Tibial nerve (tissue), 4 donors: ENCODE data around the gene RBP2. TPM values are rescaled to one million over a fixed set of nuclear protein-coding genes. Genes with fewer than 3 reads are reported as not detected.

Source experiments
- DNase-seq, 2 donors: peaks; one replicate each; pipeline ENCODE4 v3.0.0-alpha.2; 2019; ENCODE audit warnings: low spot score in 2 of 2
- H3K27ac ChIP-seq, 4 donors: fragments of 200-600 bp; sonication (generic) in 3 of 4; one replicate each; pipeline ENCODE4 v1.5.1; 2017 to 2019; ENCODE audit warnings: mild to moderate bottlenecking in 1 of 4
- H3K27me3 ChIP-seq, 2 donors: fragments of 200-600 bp; sonication (generic) in 1 of 2; one replicate each; pipeline versions ENCODE4 v1.5.1 to v1.6.0; 2017 to 2019
- H3K36me3 ChIP-seq, 3 donors: fragments of 200-600 bp; sonication (generic); one replicate each; pipeline ENCODE4 v1.5.1; 2018 to 2019
- H3K4me1 ChIP-seq, 4 donors: fragments of 200-600 bp; sonication (generic) in 3 of 4; one replicate each; pipeline ENCODE4 v1.5.1; 2017 to 2019
- H3K4me3 ChIP-seq, 4 donors: fragments of 200-600 bp; sonication (generic) in 3 of 4; one replicate each; pipeline ENCODE4 v1.5.1; 2017 to 2019; ENCODE audit warnings: mild to moderate bottlenecking in 1 of 4, moderate library complexity in 1 of 4
- H3K9me3 ChIP-seq, 4 donors: fragments of 200-600 bp; sonication (generic) in 3 of 4; one replicate each; pipeline ENCODE4 v1.5.1; 2017 to 2019
- EP300 ChIP-seq, 2 donors: sonication (generic); formaldehyde crosslinking; IDR thresholded peaks; one replicate each; pipeline ENCODE4 v1.6.1; 2017; ENCODE audit warnings: antibody characterized with exemption in 2 of 2, mild to moderate bottlenecking in 1 of 2
- POLR2A ChIP-seq, 2 donors: fragments of 450-650 bp; IDR thresholded peaks; one replicate each; pipeline ENCODE4 v1.6.1; 2017; ENCODE audit warnings: antibody characterized with exemption in 2 of 2, mild to moderate bottlenecking in 2 of 2, moderate library complexity in 2 of 2
- WGBS, 2 donors: methylation state at CpG; one replicate each; pipeline ENCODE4 v1.1.5; 2018; 5-methylcytosine and 5-hydroxymethylcytosine counted together
- total RNA-seq, 4 donors: library from RNA; depleted of rRNA; stranded (reverse); fragments of >200 nt; gene quantifications; one replicate each; pipeline ENCODE4 v1.1.0, GENCODE V29; 2016
- TF ChIP-seq, protein P1 (sequence below), 5 experiments: fragments of 200-600 bp in 3 of 5; fragments of 450-650 bp in 2 of 5; sonication (generic) in 3 of 5; IDR thresholded peaks; one replicate each; pipeline ENCODE4 v1.5.1; 2016 to 2019; ENCODE audit warnings: antibody characterized with exemption in 5 of 5, mild to moderate bottlenecking in 3 of 5, moderate library complexity in 2 of 5

Gene RBP2
- total RNA-seq, 4 donors from 2014 or later = not detected

DNA sequence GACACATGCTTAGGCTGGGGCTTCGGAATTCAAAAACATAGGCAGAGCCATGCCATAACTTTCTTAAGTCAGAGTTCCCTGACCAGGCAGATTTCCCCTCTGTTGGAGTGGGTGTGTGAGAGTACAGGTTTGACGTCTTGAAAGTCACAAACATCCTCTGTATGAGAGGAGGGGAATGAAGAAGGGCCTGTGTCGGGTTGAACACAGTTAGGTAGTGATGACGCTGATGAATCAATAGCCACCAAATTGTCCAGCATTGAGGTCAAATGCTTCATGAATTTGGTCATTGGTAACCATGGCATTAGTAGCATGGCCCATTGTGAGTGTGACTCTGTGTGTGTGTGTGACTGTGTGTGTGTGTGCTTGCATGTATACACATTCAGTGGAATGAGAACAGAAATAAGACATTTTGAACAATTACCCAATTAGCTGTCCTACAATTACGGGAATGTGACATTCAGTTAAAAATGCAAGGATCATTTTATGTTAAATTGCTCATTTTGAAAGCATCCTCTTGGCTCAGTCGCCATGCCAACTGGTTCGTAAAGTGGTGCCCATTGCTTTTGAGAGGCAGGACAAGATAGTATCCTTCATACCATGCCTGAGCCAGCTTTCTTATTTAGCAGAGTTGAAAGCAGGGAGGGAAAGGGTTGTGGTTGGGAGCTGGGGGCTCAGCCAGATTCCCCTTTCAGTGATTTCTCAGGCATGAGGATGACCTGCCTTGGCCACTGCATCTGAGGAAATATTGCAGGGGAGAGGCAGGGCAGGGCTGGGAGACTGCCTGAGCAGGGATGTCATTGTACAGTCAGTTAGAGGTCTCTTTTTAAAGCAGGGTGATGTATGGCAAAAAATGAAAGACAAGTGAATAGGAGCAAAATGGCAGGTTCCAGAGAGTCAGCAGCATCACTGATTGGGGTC lies 35.4 kb downstream of the RBP2 start:
- 62 to 77% methylated on average over 7 of the region's 7 CpGs for WGBS, 2 donors
- TF ChIP-seq POLR2A (IDR thresholded peaks at IDR 0.05) (no peak), EP300 (IDR thresholded peaks at IDR 0.05) (peak in 1 of 2 donors; percentile 7)

DNA sequence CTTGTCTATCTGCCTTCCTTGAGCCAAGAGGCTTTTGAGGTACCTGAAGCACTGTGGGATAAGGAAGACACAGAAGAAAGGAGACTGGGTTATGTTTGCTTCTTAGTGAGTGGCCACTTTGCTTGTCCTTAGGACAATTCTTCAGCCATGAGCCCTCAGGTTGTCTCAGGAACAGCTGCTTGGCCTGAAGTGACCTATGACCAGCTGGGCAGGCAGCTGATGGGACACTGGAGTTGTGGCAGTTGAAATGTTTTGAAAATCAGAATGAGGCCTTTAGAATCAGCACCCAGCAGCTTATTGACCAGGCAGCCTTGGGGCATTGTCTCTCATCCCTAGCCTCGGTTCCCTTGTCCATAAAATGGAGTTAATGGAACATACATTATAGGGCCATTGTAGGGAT lies 37.0 kb downstream of the RBP2 start:
- WGBS, 2 donors = 47 to 71% methylated on average over 1 of the region's 1 CpG
- Histone ChIP-seq H3K9me3 (no peaks in the 10 kb centered on the region), H3K4me1 (peaks cover 0 to 23% (median 6%) of the 10 kb centered on the region in 4 donors), H3K27me3 (no peaks in the 10 kb centered on the region), H3K4me3 (no peak overlapping the region), H3K36me3 (peaks cover 0 to under 1% (median 0%) of the 10 kb centered on the region in 3 donors), H3K27ac (peak overlapping the region in 1 of 4 donors; percentile 69)
- no peak for DNase-seq
- TF ChIP-seq, protein P1, sequence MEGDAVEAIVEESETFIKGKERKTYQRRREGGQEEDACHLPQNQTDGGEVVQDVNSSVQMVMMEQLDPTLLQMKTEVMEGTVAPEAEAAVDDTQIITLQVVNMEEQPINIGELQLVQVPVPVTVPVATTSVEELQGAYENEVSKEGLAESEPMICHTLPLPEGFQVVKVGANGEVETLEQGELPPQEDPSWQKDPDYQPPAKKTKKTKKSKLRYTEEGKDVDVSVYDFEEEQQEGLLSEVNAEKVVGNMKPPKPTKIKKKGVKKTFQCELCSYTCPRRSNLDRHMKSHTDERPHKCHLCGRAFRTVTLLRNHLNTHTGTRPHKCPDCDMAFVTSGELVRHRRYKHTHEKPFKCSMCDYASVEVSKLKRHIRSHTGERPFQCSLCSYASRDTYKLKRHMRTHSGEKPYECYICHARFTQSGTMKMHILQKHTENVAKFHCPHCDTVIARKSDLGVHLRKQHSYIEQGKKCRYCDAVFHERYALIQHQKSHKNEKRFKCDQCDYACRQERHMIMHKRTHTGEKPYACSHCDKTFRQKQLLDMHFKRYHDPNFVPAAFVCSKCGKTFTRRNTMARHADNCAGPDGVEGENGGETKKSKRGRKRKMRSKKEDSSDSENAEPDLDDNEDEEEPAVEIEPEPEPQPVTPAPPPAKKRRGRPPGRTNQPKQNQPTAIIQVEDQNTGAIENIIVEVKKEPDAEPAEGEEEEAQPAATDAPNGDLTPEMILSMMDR (IDR thresholded peaks at IDR 0.05) = no peak
- TF ChIP-seq EP300 (IDR thresholded peaks at IDR 0.05) = no peak
- no peak for TF ChIP-seq POLR2A (IDR thresholded peaks at IDR 0.05)

More for the DNA sequence above, 35.4 kb downstream of the RBP2 start:
- peaks cover 0 to 6% (median 0%) of the 10 kb centered on the region in 3 donors for H3K36me3 ChIP-seq
- H3K27ac ChIP-seq = peak overlapping the region in 2 of 4 donors; percentile 6 to 69
- no peak overlapping the region for H3K4me3 ChIP-seq
- H3K4me1 ChIP-seq = peaks cover 0 to 11% (median 0%) of the 10 kb centered on the region in 4 donors
- H3K27me3 ChIP-seq = no peaks in the 10 kb centered on the region
- H3K9me3 ChIP-seq = no peaks in the 10 kb centered on the region
- DNase-seq = no peak

DNA sequence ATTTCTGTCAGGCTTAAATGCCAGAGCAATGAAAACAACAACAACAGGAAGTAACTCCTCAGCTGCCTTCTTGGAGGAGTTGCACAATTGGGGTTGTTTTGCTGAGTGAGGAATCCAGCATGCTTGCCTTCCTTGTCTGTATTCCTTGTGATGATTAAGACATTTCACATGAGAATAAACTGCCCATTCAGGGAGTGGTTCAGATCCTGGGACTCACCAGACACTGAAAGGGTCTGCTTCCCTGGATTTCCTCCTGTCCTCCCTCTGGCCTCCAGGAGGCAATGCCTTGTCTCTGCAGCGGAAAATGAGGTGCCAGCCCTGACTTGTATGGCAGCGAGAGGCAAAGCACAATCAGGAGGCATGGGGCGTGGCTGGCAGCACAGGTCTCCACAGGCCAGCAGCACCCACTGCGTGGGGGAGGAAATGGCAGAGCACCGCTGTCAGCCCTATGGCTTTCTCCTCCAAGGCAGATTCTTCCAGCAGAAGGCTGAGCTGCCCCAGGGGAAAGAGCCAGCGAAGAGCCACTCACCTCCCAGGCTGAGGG lies 41.5 kb downstream of the RBP2 start:
- Histone ChIP-seq H3K27ac (peak overlapping the region in 3 of 4 donors; percentile 20 to 82 (median 69)), H3K36me3 (no peaks in the 10 kb centered on the region), H3K4me1 (peaks cover 0 to 13% (median 6%) of the 10 kb centered on the region in 4 donors), H3K4me3 (no peak overlapping the region), H3K27me3 (no peaks in the 10 kb centered on the region), H3K9me3 (no peaks in the 10 kb centered on the region)
- 76 to 82% methylated on average over 6 of the region's 6 CpGs for WGBS, 2 donors
- TF ChIP-seq EP300 (IDR thresholded peaks at IDR 0.05) = peak in 1 of 2 donors; percentile 77
- no peak for TF ChIP-seq POLR2A (IDR thresholded peaks at IDR 0.05)
- peak in 1 of 2 donors; percentile 16 for DNase-seq

DNA sequence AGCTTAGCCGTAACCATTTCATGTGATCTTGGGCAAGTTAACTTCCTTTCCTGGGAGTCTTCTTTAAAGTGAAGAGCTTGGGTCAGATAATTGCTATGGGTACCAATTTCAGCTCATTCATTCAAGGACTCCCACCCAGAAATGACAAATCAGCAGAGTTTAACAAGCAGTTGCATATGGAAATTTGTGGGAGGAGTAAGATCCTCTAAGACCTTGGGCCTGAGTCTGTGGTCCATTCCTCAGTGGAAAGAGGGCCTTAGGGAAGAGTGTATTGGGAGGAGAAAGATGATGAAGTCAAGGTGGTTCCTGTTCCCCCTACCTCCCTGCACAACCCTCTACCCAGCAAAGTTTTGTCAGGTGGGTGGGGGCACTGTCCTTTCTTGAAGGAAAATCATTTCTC lies 42.1 kb downstream of the RBP2 start:
- H3K27me3 ChIP-seq = no peaks in the 10 kb centered on the region
- no peak overlapping the region for H3K4me3 ChIP-seq
- no peaks in the 10 kb centered on the region for H3K36me3 ChIP-seq
- peak overlapping the region in 2 of 4 donors; percentile 69 to 82 for H3K27ac ChIP-seq
- TF ChIP-seq EP300 (IDR thresholded peaks at IDR 0.05) (no peak), POLR2A (IDR thresholded peaks at IDR 0.05) (no peak)
- TF ChIP-seq, protein P1 (IDR thresholded peaks at IDR 0.05) = no peak
- WGBS, 2 donors = 94 to 95% methylated on average over 1 of the region's 1 CpG
- DNase-seq = no peak
- H3K4me1 ChIP-seq = peaks cover 0 to 13% (median 6%) of the 10 kb centered on the region in 4 donors
- no peaks in the 10 kb centered on the region for H3K9me3 ChIP-seq

DNA sequence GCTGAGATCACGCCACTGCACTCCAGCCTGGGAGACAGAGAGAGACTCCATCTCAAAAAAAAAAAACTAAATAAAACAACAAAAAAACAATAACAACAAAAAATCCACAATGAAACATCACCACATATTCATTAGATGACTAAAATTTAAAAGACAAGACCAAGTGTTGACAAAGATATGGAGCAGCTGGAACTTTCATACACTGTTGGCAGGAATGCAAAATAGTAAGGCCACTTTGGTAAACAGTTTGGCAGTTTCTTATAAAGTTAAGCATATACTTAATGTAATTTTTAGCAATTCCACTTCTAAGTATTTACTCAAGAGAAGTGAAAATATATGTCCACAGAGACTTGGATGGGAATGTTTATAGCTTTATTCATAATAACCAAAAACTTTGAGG lies 43.2 kb downstream of the RBP2 start:
- TF ChIP-seq EP300 (IDR thresholded peaks at IDR 0.05) = no peak
- no peak for TF ChIP-seq POLR2A (IDR thresholded peaks at IDR 0.05)
- TF ChIP-seq, protein P1 (IDR thresholded peaks at IDR 0.05) = no peak
- no peak overlapping the region for H3K4me3 ChIP-seq
- DNase-seq = no peak
- H3K9me3 ChIP-seq = no peaks in the 10 kb centered on the region
- no peaks in the 10 kb centered on the region for H3K27me3 ChIP-seq
- no peak overlapping the region for H3K27ac ChIP-seq
- 100% methylated on average over 1 of the region's 1 CpG for WGBS, 2 donors
- peaks cover 0 to 13% (median 6%) of the 10 kb centered on the region in 4 donors for H3K4me1 ChIP-seq
- H3K36me3 ChIP-seq = no peaks in the 10 kb centered on the region

DNA sequence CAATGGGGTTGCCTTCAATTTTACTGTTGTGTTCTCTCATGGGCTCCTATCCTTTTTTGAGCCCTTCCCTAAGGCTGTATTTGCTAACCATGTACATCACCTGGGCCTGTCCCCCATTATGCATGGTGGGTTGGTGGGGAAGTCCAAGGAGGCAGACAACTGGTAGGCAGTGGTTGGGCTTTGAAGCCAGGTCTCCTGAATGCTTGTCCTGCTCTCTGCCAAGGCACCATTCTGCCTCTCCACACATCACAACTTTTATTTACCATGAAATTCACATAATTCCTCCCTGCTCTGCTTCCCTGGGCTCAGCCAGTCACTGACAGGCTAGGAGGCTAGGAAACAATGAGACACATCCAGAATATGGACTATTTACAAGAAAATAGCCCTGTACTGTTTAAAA lies 45.8 kb downstream of the RBP2 start:
- Histone ChIP-seq H3K4me1 (peaks cover 0 to 13% (median 4%) of the 10 kb centered on the region in 4 donors), H3K4me3 (no peak overlapping the region), H3K27me3 (no peaks in the 10 kb centered on the region), H3K9me3 (no peaks in the 10 kb centered on the region), H3K27ac (no peak overlapping the region), H3K36me3 (peaks cover 0 to under 1% (median 0%) of the 10 kb centered on the region in 3 donors)
- DNase-seq = no peak
- TF ChIP-seq EP300 (IDR thresholded peaks at IDR 0.05) (no peak), POLR2A (IDR thresholded peaks at IDR 0.05) (no peak)
- TF ChIP-seq, protein P1 (IDR thresholded peaks at IDR 0.05) = no peak
